ENCODE measurements around the gene ARHGAP22.

DNA sequence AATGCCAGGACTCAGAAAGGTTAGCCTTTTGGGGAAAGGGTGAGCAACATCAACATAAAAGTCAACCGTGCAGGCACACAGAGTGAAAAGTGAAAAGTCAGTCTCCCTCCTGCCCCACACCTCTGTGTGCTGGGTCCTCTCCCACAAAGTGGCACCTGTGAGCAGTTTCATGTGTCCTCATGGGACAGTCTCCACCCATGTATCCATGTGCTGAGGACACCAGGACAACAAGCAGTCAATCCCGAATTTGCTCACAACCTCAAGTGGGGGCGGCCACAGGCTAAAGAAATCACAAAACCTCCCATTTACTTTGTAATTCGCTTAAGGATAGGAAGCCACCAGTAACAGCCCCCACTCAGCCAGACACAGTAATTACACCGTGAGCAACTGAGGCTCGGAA lies 97.4 kb downstream of the ARHGAP22 start:
- TF ChIP-seq POLR2A (IDR thresholded peaks at IDR 0.05) = no peak
- TF ChIP-seq, protein P1, sequence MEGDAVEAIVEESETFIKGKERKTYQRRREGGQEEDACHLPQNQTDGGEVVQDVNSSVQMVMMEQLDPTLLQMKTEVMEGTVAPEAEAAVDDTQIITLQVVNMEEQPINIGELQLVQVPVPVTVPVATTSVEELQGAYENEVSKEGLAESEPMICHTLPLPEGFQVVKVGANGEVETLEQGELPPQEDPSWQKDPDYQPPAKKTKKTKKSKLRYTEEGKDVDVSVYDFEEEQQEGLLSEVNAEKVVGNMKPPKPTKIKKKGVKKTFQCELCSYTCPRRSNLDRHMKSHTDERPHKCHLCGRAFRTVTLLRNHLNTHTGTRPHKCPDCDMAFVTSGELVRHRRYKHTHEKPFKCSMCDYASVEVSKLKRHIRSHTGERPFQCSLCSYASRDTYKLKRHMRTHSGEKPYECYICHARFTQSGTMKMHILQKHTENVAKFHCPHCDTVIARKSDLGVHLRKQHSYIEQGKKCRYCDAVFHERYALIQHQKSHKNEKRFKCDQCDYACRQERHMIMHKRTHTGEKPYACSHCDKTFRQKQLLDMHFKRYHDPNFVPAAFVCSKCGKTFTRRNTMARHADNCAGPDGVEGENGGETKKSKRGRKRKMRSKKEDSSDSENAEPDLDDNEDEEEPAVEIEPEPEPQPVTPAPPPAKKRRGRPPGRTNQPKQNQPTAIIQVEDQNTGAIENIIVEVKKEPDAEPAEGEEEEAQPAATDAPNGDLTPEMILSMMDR (IDR thresholded peaks at IDR 0.05) = no peak

Measured in heart left ventricle (tissue), 13 donors.